IPS DF 19.7 (cell line): ENCODE results near the gene CKMT2.

Experiments
- DNase-seq: peaks from one replicate; pipeline ENCODE4 v3.0.0-alpha.2; 2013; ENCODE audit warnings: low read depth, low spot score

Gene CKMT2

GRCh38 chr5:81303563-81303962 is 70.4 kb downstream of the CKMT2 start:
- no peak for DNase-seq

- no peak for DNase-seq
Observed at GRCh38 chr5:81305785-81306184, 72.7 kb downstream of the CKMT2 start.

DNA sequence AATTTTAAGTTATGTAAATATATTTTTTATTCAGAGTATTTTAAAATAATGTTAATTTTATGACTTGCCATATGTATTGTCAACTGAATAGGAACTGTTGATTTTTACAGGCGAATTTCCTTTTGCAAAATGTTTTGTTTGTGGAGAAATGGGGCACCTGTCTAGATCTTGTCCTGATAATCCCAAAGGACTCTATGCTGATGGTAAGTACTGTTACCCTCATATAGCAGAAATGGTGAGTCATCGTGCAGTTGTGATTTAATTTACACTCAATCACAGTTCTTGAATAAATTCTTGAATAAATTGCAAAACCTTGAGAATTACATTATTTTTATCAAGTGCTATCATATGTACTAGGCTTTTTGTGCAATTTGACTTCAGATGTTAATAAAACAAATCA is 75.7 kb downstream of the CKMT2 start:
- DNase-seq = no peak

DNA sequence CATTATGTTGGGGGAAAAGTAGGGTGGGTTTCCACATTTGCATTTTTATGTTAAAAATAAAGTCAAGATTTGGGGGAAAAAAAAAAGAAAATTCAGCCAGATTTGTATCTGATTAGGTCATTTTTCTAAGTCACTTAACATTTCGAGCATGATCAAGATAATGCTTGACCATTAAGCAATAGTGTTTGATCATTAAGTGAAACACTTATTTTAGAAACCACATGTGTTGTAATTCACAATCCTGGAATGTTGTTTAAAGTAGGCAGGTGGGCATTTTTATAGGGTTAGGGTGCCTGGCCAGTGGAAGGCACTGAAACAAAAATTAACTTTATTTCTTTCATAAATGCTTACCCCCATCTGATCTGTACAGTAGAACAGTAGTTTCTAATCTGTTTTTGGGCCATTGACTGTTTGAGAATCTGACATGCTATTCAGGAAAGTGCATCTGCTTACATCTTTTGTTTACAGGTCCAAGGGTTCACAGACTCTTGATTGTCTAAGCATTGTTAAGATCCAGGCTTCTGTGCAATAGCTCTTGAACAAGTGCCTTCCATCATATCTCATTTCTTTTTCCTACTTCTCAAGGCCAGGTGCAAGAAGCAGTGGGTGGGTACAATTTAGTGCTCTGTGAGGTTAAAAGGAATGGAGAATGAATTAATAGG is 77.4 kb downstream of the CKMT2 start:
- no peak for DNase-seq

GRCh38 chr5:81313278-81313677 is 80.2 kb downstream of the CKMT2 start:
- no peak for DNase-seq

- DNase-seq = no peak
Observed at GRCh38 chr5:81313686-81314085, 80.6 kb downstream of the CKMT2 start.

- no peak for DNase-seq
Observed at GRCh38 chr5:81314581-81314980, 81.5 kb downstream of the CKMT2 start.

DNA sequence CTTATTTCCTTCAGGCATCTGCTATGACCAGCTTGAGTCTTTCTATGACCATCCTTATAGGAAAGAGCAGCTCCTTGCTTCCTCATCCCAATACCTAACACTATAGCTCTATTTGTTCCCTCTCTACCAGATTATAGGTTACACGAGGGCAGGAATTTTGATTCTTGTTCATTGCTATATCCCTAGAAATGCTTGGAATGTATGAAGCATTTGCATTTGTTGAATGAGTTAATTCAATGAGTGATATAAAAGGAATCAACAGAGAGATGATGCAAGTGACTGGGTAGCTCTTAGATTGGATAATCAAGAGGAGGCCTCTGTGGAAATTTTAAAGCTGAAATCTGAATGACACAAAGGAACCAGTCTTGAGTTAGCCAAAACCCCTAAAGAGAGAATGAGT is 82.2 kb downstream of the CKMT2 start:
- DNase-seq = no peak

DNA sequence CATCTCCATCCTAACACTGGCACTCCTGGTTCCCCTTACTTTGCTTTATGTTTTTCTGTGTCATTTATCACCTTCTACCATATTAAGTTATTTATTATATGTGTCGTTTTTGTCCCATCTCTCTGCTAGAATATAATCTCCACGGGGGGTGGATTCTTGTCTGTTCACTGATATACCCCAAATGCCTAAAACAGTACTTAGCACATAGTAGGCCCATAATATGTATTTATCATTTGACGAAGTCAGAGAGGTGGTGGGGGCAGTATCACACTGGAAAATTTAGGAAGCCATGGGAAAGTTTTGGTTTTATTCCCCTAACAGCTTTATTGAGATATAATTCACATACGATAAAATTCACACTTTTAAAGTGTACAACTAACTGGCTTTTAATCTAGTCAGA is 82.7 kb downstream of the CKMT2 start:
- no peak for DNase-seq
